HPDE6-E6E7 (cell line): Measurements from ENCODE around the gene NEK6.

Experiments used
- DNase-seq: peaks from one replicate; pipeline ENCODE4 v3.0.0; 2011; ENCODE audit warnings: missing footprints; ENCODE audit errors: extremely low spot score

NEK6 gene

DNA sequence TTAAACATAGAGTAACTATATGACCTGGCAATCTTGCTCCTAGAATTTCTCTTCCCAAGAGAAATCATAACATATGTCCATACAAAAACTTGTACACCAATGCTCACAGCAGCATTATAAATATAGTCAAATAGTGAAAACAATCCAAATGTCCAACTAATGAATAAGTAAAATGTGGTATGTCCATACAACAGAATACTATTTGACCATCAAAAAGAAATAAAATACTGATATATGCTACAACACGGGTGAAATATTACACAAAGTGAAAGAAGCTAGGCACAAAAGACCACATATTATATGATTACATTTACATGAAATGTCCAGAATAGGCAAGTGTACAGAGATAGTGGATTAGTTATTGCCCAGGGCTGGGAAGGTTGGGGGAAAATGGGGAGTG lies 116.1 kb downstream of the NEK6 start:
- no peak for DNase-seq

- no peak for DNase-seq
Observed at GRCh38 chr9:124375726-124376125, 118.0 kb downstream of the NEK6 start.

DNA sequence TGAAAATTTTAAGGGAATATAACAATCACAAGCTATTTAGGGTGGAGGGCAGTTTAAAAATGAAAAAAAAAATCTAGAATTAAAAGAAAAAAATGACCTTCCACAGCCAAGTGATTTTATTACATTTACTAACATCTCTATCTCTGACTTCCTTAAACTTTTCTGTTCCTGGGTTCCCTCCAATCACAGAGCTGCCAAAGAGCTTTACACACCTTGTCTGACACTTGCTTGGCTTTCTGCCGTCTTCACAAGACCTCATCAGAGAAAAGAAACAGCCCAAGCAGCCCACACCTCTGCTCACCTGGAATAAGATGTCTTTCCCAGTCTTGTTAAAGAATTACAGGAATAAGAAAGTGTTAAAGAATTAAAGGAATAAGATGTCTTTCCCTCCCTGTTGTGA lies 118.6 kb downstream of the NEK6 start:
- DNase-seq = no peak

DNA sequence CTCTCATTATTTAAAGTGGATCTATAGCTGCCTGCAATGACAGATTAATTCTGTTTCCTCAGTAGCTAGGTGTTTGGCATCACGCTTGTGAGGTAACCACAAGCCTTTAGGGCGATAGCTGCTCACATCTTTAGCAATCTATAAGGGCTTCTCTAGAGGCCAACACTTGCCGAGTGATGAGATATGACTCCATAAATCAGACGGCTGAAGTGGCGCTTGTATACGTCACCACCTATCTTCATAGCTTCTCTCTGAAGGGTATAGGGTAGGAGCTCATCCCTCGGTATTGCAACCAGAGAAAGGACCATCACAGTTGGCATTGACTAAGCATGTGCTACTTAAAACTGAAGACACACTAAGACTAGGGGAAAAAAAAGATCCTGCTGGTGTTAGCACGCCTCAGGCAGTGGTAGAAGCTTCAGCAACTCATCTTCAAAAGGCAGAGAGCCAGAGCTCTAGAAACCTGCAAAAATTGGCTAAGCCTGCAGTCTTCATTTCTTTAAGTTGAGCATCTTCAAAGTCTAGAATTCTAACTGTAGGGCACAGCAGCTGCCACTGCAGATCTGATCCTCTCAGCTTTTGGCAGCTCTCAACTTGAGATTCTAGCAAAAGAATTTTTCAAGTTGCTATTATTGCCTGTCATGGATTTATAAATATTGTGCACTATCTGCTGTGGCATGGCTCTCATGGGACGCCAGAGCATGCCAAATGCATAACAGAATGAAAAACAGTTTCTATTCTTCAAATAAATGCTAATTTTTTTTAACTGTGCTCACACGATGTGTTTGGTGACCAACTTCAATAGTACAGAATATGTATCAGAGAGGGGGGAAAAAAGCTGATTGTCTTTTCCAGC lies 120.0 kb downstream of the NEK6 start:
- DNase-seq = no peak

GRCh38 chr9:124381170-124381945 lies 123.6 kb downstream of the NEK6 start:
- DNase-seq = no peak

- DNase-seq = no peak
Observed at GRCh38 chr9:124384210-124384609, 126.5 kb downstream of the NEK6 start.

- DNase-seq = no peak
Observed at GRCh38 chr9:124384846-124385245, 127.1 kb downstream of the NEK6 start.

- no peak for DNase-seq
Observed at GRCh38 chr9:124385623-124386022, 127.9 kb downstream of the NEK6 start.

DNA sequence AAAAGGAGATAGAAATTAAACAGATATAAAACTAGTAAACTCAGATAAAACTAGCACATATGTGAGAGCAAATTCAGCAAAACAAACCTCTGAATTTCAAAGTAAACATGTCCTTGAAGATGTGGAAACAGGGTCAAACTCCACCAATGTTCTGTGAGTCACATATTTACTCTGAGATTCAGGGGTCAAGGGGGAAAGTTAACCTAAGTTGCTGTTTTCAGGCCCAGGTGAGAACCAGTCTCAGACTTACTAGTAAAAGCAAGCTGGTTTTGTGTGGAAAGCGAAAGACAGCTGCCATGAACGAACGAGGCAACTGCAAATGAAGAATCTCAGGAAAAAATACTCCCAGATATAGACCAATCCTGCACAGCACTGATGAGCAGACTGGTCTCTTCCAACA lies 128.5 kb downstream of the NEK6 start:
- no peak for DNase-seq

DNA sequence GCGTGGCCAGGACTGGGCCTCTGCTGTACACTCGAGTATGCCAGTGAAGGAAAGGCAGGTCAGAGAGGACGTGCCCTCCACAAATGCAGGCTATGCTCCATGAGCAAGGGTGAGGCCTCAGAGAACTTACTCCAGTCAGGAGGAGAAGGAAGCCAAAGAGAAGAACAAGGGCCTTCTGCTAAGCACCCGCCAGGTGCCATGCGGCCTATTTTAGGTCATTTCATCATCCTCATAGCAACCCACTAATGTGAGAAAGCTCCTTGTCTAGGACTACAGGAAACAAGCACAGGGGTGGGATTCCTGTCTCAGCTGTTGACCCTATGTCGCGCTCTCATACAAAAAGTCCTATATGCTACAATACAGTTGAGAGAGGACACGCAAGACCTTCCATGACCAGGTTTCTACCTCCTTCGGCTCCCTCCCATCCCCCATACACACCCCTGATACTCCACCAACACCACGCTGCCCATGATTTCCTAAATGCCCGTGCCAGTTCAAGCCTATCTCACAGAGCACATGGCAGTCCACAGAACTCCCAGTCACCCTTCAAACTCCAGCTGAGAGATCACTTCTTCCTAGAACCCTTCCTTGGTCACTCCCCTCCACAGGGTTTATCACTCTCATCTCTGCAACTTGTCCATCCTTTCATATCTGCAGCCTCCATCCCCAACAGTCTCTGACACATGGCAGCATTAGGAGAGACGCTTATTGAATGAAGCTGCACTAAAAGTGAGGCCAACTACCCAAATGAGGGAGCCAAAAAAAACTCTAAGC lies 130.7 kb downstream of the NEK6 start:
- DNase-seq = no peak

DNA sequence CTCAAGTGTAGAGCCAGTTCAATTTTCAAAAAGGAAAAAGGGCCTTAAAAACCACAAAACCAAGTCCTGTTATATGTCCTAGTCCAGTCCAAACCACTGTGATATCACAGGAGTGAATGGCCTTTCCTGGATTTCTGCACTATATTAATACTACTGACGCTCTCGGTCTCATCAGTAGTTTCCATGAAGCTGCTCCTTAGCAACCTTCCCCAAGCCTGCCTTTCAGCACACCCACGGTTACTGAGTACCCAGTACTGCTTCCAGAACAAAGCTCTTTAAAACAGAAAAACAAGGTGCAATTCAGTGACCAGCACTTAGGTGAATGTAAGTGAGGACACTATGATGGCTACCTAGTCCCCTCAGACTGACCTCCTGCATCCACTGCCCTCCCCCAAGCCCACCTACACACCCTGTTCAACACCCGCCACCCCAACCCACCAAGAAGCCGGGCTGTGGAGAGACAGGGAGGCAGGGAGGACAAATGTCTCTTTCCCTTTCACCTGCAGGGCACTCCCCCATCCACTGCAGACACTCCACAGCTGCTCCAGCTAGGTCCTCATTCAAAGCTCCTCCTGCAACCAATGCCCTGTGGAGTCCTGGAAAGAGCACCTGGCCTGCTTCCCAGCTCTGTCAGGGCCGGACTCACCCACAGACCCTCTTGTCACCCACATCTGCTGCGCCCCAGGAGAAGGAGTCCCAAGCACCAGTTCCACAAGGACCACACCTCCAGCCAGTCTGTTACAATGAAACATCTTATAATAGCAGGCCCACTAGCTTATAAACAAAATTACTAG lies 131.6 kb downstream of the NEK6 start:
- DNase-seq = no peak

DNA sequence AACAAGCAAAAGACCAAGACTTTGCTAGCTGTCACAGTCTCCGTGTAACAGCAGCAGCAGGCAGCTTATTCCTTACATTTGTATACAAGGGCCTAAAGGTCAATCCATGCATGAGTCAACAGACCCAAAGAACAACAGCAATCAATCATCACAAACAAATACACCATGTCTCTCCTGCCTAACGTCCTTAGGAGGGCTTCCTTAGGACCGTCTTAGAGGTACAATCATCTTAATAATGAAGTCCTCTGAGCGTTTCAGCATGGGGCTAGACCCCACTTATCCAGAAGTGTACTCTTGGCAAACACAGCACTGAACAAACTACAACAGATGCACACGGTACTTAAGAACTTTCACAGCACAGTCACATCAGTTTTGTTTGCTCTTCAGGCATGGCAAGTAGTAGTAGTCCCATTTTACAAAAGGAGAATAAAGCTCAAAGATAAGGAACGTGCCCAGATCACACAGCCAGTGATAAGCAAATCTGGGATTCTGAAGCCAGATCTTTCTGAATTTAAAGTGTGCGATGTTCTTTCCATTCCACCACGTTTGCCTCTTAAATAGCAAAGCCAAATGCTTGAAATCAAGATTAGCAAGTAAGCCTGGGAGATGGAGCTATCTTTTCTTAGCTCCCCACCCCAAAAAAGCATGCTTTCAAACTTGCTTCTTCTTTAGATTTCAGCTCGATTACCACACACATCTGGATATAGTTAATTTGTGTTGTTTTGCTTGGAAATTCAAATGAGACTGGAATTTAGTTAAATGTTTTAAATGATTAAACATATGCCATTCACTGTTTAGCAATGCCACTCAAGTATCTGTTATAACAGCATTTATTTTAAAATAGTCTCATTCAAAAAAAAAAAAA lies 133.3 kb downstream of the NEK6 start:
- DNase-seq = no peak

GRCh38 chr9:124392254-124392870 lies 134.6 kb downstream of the NEK6 start:
- DNase-seq = no peak

- peak; percentile 98 for DNase-seq
Observed at GRCh38 chr9:124392871-124393460, 135.2 kb downstream of the NEK6 start.

- DNase-seq = no peak
Observed at GRCh38 chr9:124394167-124394566, 136.4 kb downstream of the NEK6 start.

DNA sequence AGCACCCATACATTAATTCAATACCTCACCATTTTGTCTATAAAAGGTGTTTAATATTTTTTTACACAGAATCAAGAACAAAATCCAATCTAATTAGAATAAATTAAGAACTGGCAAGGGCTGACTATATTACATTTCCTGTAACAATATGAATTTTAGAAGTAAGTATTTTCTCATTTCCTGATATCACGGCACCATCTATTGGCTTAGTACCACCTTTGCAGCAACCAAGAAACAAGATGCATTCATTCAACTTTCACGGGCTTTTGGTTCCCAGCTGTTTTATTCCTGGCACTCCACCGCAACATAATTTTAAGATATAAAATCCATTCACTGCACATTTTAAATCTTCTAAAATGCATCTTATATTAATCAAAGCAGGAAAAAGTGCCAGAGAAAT lies 136.8 kb downstream of the NEK6 start:
- DNase-seq = no peak

DNA sequence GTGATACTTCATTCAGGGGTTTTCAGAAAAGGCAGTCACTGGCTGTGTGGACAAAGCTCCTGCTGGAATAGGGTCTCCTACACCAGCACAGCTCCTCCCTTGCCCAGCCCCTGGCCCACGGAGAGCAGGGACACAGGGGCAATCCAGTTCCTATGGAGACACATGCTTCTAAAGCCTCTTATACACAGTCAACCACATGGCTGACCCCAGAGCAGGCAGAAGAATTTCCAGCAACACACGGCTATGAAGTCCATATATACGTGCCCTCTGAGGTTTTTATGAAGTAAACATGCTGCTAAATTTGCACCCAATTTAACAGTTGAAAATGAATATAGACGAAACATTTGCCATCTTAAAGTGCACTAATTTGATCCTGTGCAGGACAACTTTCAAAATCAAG lies 138.1 kb downstream of the NEK6 start:
- DNase-seq = no peak

- no peak for DNase-seq
Observed at GRCh38 chr9:124398191-124398935, 140.6 kb downstream of the NEK6 start.
